Esophagus squamous epithelium (tissue), 5 donors: ENCODE data around the gene AUTS2. TPM values are rescaled to one million over a fixed set of nuclear protein-coding genes. Genes with fewer than 3 reads are reported as not detected.
A peak's percentile ranks its signal among the peaks of the same experiment; 100 is the strongest.

ENCODE experiments used
- DNase-seq: peaks from one replicate; lab custom pipeline; 2025; lab: John Stamatoyannopoulos, UW
- H3K27ac ChIP-seq, 4 donors: fragments of 200-600 bp; sonication (generic); one replicate each; pipeline ENCODE4 v1.5.1; 2016 to 2019; ENCODE audit warnings: mild to moderate bottlenecking in 1 of 4
- H3K27me3 ChIP-seq, 4 donors: fragments of 200-600 bp; sonication (generic); 1 replicate in 3 of 4; 2 replicates in 1 of 4; pipeline versions ENCODE4 v1.5.1 to v1.6.0; 2017 to 2021; ENCODE audit warnings: antibody characterized with exemption in 1 of 4
- H3K36me3 ChIP-seq, 3 donors: fragments of 200-600 bp; sonication (generic); one replicate each; pipeline ENCODE4 v1.5.1; 2016 to 2019
- H3K4me1 ChIP-seq, 3 donors: fragments of 200-600 bp; sonication (generic); one replicate each; pipeline ENCODE4 v1.5.1; 2017 to 2019
- H3K4me3 ChIP-seq, 4 donors: fragments of 200-600 bp; sonication (generic); 1 replicate in 3 of 4; 2 replicates in 1 of 4; pipeline ENCODE4 v1.5.1; 2016 to 2019; ENCODE audit warnings: mild to moderate bottlenecking in 2 of 4, moderate library complexity in 1 of 4
- H3K9me3 ChIP-seq, 3 donors: fragments of 200-600 bp; sonication (generic); one replicate each; pipeline ENCODE4 v1.5.1; 2016 to 2019
- CTCF ChIP-seq, 6 experiments: fragments of 450-650 bp in 4 of 6; fragments of 200-600 bp in 2 of 6; sonication (generic) in 2 of 6; IDR thresholded peaks; one replicate each; pipeline ENCODE4 v1.5.1; 2016 to 2019; ENCODE audit warnings: antibody characterized with exemption in 6 of 6, mild to moderate bottlenecking in 4 of 6, moderate library complexity in 4 of 6
- POLR2A ChIP-seq, 4 donors: fragments of 450-650 bp; IDR thresholded peaks; one replicate each; pipeline ENCODE4 v1.6.1; 2017; ENCODE audit warnings: antibody characterized with exemption in 4 of 4, mild to moderate bottlenecking in 4 of 4, moderate library complexity in 3 of 4
- WGBS, 2 donors: methylation state at CpG; one replicate each; pipeline ENCODE4 v1.1.5; 2018; 5-methylcytosine and 5-hydroxymethylcytosine counted together
- intact Hi-C: fragments of 100-400 bp; cut with DNase I; formaldehyde crosslinking; loops from one replicate; pipeline ENCODE4 v1.15.0; 2022
- total RNA-seq, 4 donors: library from RNA; depleted of rRNA; stranded (reverse); fragments of >200 nt; gene quantifications; one replicate each; pipeline ENCODE4 v1.1.0, GENCODE V29; 2016
- donor health status: DM: yes; HTN: yes; CAD: no.

AUTS2 gene
- total RNA-seq, 4 donors from 2014 or later, result 9.5 to 36.2 (median 23.0) TPM

DNA sequence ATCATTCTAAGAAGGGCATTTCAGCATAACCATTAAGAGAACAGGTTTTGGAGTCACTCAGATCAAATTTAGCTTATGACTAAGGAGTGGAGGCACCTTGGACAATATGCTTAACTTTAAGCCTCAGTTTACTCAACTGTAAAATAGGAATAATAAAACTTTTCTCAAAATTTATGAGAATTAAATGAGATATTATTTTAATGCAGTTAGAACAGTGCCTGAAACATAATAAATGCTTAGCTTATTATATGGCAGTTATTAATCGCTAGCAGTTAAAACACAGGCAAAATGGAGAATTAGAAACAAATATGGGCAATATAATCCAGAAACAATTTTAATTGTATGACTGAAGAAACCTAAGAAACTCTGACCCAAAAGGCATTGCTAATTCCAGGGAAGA is 2.9 kb upstream of the AUTS2 start:
- DNase-seq, result no peak
- intact Hi-C loops, result no loop called here
- H3K27ac ChIP-seq, result no peak overlapping the region
- H3K9me3 ChIP-seq, result no peaks in the 10 kb centered on the region
- 92 to 100% methylated on average over 1 of the region's 1 CpG for WGBS, 2 donors
- no peaks in the 10 kb centered on the region for H3K36me3 ChIP-seq
- peaks cover 0 to 52% (median 0%) of the 10 kb centered on the region in 4 donors for H3K27me3 ChIP-seq
- no peak overlapping the region for H3K4me3 ChIP-seq
- peaks cover 9 to 35% (median 29%) of the 10 kb centered on the region in 3 donors for H3K4me1 ChIP-seq
- TF ChIP-seq CTCF (IDR thresholded peaks at IDR 0.05) (no peak), POLR2A (IDR thresholded peaks at IDR 0.05) (no peak)

- H3K4me3 ChIP-seq, result no peak overlapping the region
- no peaks in the 10 kb centered on the region for H3K9me3 ChIP-seq
- peaks cover 0 to 58% (median 0%) of the 10 kb centered on the region in 4 donors for H3K27me3 ChIP-seq
- peak overlapping the region in 3 of 4 donors; percentile 13 to 91 (median 89) for H3K27ac ChIP-seq
- intact Hi-C loops, result no loop called here
- TF ChIP-seq POLR2A (IDR thresholded peaks at IDR 0.05) (no peak), CTCF (IDR thresholded peaks at IDR 0.05) (no peak)
- 72 to 80% methylated on average over 7 of the region's 7 CpGs for WGBS, 2 donors
- H3K4me1 ChIP-seq, result peaks cover 13 to 41% (median 29%) of the 10 kb centered on the region in 3 donors
- DNase-seq, result no peak
- no peaks in the 10 kb centered on the region for H3K36me3 ChIP-seq
Observed at GRCh38 chr7:69596056-69596455, 2.2 kb upstream of the AUTS2 start.

- 16 to 17% methylated on average over 13 to 16 of the region's 16 CpGs for WGBS, 2 donors
- Histone ChIP-seq H3K27ac (peak overlapping the region; percentile 67 to 91 (median 90)), H3K4me1 (peaks cover 17 to 48% (median 29%) of the 10 kb centered on the region in 3 donors), H3K27me3 (peaks cover 0 to 59% (median 0%) of the 10 kb centered on the region in 4 donors), H3K36me3 (no peaks in the 10 kb centered on the region), H3K9me3 (no peaks in the 10 kb centered on the region), H3K4me3 (peak overlapping the region in 3 of 4 donors; percentile 73 to 85 (median 75))
- TF ChIP-seq CTCF (IDR thresholded peaks at IDR 0.05) (no peak), POLR2A (IDR thresholded peaks at IDR 0.05) (no peak)
- intact Hi-C loops, result no loop called here
- no peak for DNase-seq
Observed at GRCh38 chr7:69596723-69597277, 1.5 kb upstream of the AUTS2 start.

DNA sequence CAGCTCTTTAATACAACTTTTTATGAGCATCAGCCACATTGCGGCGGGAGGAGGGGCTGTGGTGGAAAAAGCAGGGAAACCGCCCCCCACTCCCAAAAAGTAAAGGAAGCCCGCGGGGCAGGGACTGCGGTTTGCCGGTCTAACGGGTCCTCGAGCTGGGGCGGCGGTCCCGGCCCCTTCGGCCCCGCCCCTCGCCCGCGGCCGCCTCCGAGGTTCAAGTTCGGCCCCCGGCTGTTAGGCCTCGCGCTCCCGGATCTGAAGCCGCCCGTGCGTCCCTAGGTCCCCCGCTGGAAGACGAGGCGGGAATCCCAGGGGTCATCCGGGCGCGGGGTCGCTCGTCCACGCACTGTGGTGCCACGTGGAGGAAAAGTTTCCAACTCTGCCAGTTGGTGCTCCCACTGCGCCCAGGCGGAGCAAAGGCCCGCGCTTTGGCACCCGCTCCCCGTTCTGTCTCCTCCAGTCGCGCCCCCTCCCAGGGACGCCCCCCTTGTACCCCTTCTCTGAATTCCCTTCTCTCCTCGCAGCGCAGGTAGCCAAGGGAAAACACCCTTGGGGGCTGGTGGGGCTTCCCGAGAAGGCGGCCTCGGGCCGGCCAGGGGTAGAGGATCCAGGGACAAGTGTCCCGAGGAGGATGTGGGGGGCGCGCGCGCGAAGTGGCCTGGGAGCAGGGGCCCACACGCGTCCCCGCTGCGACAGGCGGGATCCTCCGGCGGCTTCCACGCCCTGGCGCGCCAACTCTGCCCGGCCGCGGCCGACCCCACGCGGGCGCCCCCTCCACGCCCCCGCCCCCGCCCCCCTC is 798 bp upstream of the AUTS2 start:
- intact Hi-C loops, result no loop called here
- H3K9me3 ChIP-seq, result no peaks in the 10 kb centered on the region
- no peak for TF ChIP-seq CTCF (IDR thresholded peaks at IDR 0.05)
- H3K27ac ChIP-seq, result peak overlapping the region; percentile 67 to 91 (median 90)
- H3K4me1 ChIP-seq, result peaks cover 17 to 48% (median 29%) of the 10 kb centered on the region in 3 donors
- WGBS, 2 donors, result 0 to 1% methylated on average over 14 to 15 of the region's 78 CpGs
- peaks cover 0 to 59% (median 0%) of the 10 kb centered on the region in 4 donors for H3K27me3 ChIP-seq
- H3K4me3 ChIP-seq, result peak overlapping the region; percentile 58 to 85 (median 74)
- DNase-seq, result no peak
- H3K36me3 ChIP-seq, result no peaks in the 10 kb centered on the region
